ENCODE data around the gene MASP2. TPM values are rescaled to one million over a fixed set of nuclear protein-coding genes. Genes with fewer than 3 reads are reported as not detected.
"Not testable (repeated sequence)": the region's sequence is repeated elsewhere in the genome, so short reads cannot be mapped to it uniquely, and the experiment has no call there.

The MASP2 gene
- total RNA-seq, 1 donor from 2014 or later: 0.73 TPM

- no peak for FAIRE-seq
- no peak overlapping the region for H3K27ac ChIP-seq (ENCODE audit: low read depth, low read length)
Observed at GRCh38 chr1:10990828-10991227, 56.2 kb downstream of the MASP2 start.

GRCh38 chr1:10989920-10990516, 57.0 kb downstream of the MASP2 start:
- not testable (repeated sequence) for H3K9ac ChIP-seq (ENCODE audit: low read length); H3K9me3 Mint-ChIP-seq (ENCODE audit: unreplicated experiment); H4K20me1 ChIP-seq (ENCODE audit: insufficient read depth, low read length); H3K4me3 ChIP-seq (ENCODE audit: insufficient read depth, low read depth, low read length); H3K79me2 ChIP-seq (ENCODE audit: insufficient read depth, low read length); H3K4me1 ChIP-seq (ENCODE audit: insufficient read depth, low read length); H3K9me3 ChIP-seq (ENCODE audit: insufficient read depth, low read depth, low read length); H3K4me3 Mint-ChIP-seq (ENCODE audit: unreplicated experiment); H3K36me3 ChIP-seq (ENCODE audit: insufficient read depth, low read length); H3K36me3 Mint-ChIP-seq (ENCODE audit: low read depth, unreplicated experiment); FAIRE-seq; H3K4me2 ChIP-seq (ENCODE audit: low read length); H3K27ac Mint-ChIP-seq (ENCODE audit: unreplicated experiment); H3K27ac ChIP-seq (ENCODE audit: low read depth, low read length); H3K4me1 Mint-ChIP-seq (ENCODE audit: low read depth, unreplicated experiment); H2AFZ ChIP-seq (ENCODE audit: low read depth, low read length)
- H3K27me3 ChIP-seq (ENCODE audit: insufficient read depth, low read length): peaks cover 17% of the 10 kb centered on the region
- peak; percentile 25 for DNase-seq (ENCODE audit: low read depth)
- H3K27me3 Mint-ChIP-seq (ENCODE audit: low read depth, unreplicated experiment): peaks cover 12% of the 10 kb centered on the region

More at GRCh38 chr1:10990828-10991227, 56.2 kb downstream of the MASP2 start:
- Mint-ChIP-seq H3K36me3 (ENCODE audit: low read depth, unreplicated experiment) (no peaks in the 10 kb centered on the region), H3K27ac (ENCODE audit: unreplicated experiment) (no peak overlapping the region), H3K27me3 (ENCODE audit: low read depth, unreplicated experiment) (peaks cover 12% of the 10 kb centered on the region), H3K4me1 (ENCODE audit: low read depth, unreplicated experiment) (no peaks in the 10 kb centered on the region), H3K9me3 (ENCODE audit: unreplicated experiment) (no peaks in the 10 kb centered on the region), H3K4me3 (ENCODE audit: unreplicated experiment) (no peak overlapping the region)
- Histone ChIP-seq H4K20me1 (ENCODE audit: insufficient read depth, low read length) (no peaks in the 10 kb centered on the region), H3K27me3 (ENCODE audit: insufficient read depth, low read length) (peaks cover 17% of the 10 kb centered on the region), H3K79me2 (ENCODE audit: insufficient read depth, low read length) (no peaks in the 10 kb centered on the region), H3K4me1 (ENCODE audit: insufficient read depth, low read length) (no peaks in the 10 kb centered on the region), H3K36me3 (ENCODE audit: insufficient read depth, low read length) (no peaks in the 10 kb centered on the region), H3K9ac (ENCODE audit: low read length) (no peak overlapping the region), H3K9me3 (ENCODE audit: insufficient read depth, low read depth, low read length) (no peaks in the 10 kb centered on the region), H2AFZ (ENCODE audit: low read depth, low read length) (no peak overlapping the region), H3K4me2 (ENCODE audit: low read length) (no peak overlapping the region), H3K4me3 (ENCODE audit: insufficient read depth, low read depth, low read length) (no peak overlapping the region)
- DNase-seq (ENCODE audit: low read depth): no peak
- TF ChIP-seq EZH2 (IDR thresholded peaks at IDR 0.05; ENCODE audit: insufficient read depth, low read length): no peak
- TF ChIP-seq CTCF (IDR thresholded peaks at IDR 0.05; ENCODE audit: insufficient read depth, low read depth, low read length): no peak

GRCh38 chr1:10989095-10989494, 57.9 kb downstream of the MASP2 start:
- Histone ChIP-seq H3K27me3 (ENCODE audit: insufficient read depth, low read length) (peaks cover 19% of the 10 kb centered on the region), H3K9me3 (ENCODE audit: insufficient read depth, low read depth, low read length) (no peaks in the 10 kb centered on the region), H3K4me3 (ENCODE audit: insufficient read depth, low read depth, low read length) (no peak overlapping the region), H3K36me3 (ENCODE audit: insufficient read depth, low read length) (no peaks in the 10 kb centered on the region), H3K4me2 (ENCODE audit: low read length) (no peak overlapping the region), H3K27ac (ENCODE audit: low read depth, low read length) (no peak overlapping the region), H3K4me1 (ENCODE audit: insufficient read depth, low read length) (no peaks in the 10 kb centered on the region), H4K20me1 (ENCODE audit: insufficient read depth, low read length) (no peaks in the 10 kb centered on the region), H2AFZ (ENCODE audit: low read depth, low read length) (no peak overlapping the region), H3K9ac (ENCODE audit: low read length) (no peak overlapping the region), H3K79me2 (ENCODE audit: insufficient read depth, low read length) (no peaks in the 10 kb centered on the region)
- H3K4me1 Mint-ChIP-seq (ENCODE audit: low read depth, unreplicated experiment): no peaks in the 10 kb centered on the region
- no peaks in the 10 kb centered on the region for H3K36me3 Mint-ChIP-seq (ENCODE audit: low read depth, unreplicated experiment)
- H3K9me3 Mint-ChIP-seq (ENCODE audit: unreplicated experiment): no peaks in the 10 kb centered on the region
- TF ChIP-seq CTCF (IDR thresholded peaks at IDR 0.05; ENCODE audit: insufficient read depth, low read depth, low read length) (no peak), EZH2 (IDR thresholded peaks at IDR 0.05; ENCODE audit: insufficient read depth, low read length) (no peak)
- H3K27me3 Mint-ChIP-seq (ENCODE audit: low read depth, unreplicated experiment): peaks cover 12% of the 10 kb centered on the region
- DNase-seq (ENCODE audit: low read depth): no peak
- H3K4me3 Mint-ChIP-seq (ENCODE audit: unreplicated experiment): no peak overlapping the region
- no peak for FAIRE-seq
- no peak overlapping the region for H3K27ac Mint-ChIP-seq (ENCODE audit: unreplicated experiment)
